ELF-1 (cell line): ENCODE results near the gene PARVA.

Source experiments
- DNase-seq: peaks from one replicate; pipeline ENCODE4 v3.0.0-alpha.2; 2016; ENCODE audit warnings: low read depth, low spot score

Gene PARVA

GRCh38 chr11:12403122-12403996 is 26.0 kb downstream of the PARVA start:
- no peak for DNase-seq

DNA sequence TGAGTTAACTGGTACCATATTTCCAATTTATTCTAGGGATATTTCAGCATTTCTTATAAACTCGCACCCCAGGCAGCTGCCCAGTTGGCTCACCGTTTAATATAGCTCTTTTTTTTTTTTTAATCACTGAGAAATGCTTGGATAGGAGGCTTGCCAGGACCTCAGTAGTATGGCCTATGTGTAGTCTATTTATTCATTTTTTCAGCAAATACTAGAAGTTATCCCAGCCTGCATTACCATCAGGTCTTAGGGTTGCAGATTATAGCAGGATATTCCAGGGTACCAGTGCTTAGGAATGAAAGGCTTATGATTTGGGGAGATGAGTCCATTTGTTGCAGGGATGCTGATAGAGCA is 26.6 kb downstream of the PARVA start:
- DNase-seq, result no peak

DNA sequence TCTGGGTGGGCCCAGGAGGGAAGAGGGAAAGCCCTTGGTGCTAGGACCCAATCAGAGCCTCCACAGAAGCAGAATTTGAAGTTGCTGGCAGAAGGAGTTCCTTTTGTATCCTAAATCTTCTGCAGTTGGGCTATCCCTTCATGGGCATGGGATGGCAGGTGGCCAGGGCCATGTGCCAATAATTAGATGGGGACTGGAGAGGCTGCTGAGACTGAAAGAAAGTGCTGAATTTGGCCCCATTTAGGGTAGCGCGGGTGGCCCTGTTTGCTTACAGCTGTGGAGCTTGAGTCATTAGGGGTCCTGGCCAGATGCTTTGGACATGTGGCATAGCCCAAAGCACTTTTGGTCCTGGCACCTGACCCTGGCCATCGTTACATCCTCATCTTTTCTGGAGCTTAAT is 27.1 kb downstream of the PARVA start:
- DNase-seq, result no peak

- no peak for DNase-seq
Observed at GRCh38 chr11:12408156-12408770, 30.9 kb downstream of the PARVA start.

GRCh38 chr11:12409621-12410005 is 32.2 kb downstream of the PARVA start:
- DNase-seq, result no peak

GRCh38 chr11:12410006-12410728 is 32.8 kb downstream of the PARVA start:
- DNase-seq, result peak; percentile 62

GRCh38 chr11:12411393-12411792 is 34.0 kb downstream of the PARVA start:
- no peak for DNase-seq

DNA sequence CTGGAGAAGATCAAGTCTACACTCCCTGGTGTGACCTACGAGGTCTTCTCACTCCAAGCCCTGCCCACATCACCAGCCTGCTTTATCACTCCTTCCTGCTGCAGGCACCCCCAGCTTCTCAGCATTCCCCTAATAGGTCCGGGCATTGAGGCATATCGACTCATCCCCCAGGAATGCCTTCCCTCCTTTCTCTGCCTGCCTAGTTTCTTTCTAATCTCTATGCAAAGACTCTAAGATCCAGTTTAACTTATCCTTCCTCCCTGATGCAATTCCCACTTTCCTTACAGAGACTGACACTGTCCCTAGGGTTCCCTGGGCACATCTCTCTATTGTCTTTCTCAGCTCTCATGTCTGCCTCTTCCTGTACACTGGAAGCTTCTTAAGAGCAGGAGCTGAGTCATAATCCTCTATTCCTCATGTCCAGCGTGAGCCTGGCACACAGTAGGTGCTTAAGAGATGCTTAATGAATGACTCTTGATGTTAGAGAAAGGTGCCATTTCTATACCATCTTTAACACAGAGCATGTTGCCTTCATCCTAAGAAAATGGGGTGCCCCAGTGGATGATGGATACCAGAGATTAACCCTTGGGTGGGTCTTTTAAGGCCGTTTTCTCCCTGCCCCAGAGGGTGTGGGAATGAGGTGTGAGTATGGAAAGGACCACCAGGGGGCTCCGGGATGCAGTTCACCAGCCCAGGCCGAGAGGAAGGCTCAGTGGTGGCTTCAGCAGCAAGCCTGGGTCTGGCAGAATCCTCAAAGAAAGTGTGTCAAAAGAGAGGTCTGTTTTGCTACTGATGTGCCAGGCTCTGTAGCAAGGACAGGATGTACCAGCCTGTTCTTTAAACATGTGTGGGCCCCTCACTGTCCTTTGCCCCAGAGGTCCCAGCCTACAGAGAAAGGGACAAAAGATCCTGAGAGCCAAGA is 34.7 kb downstream of the PARVA start:
- DNase-seq, result peak; percentile 91

GRCh38 chr11:12413141-12414052 is 36.0 kb downstream of the PARVA start:
- DNase-seq, result no peak

DNA sequence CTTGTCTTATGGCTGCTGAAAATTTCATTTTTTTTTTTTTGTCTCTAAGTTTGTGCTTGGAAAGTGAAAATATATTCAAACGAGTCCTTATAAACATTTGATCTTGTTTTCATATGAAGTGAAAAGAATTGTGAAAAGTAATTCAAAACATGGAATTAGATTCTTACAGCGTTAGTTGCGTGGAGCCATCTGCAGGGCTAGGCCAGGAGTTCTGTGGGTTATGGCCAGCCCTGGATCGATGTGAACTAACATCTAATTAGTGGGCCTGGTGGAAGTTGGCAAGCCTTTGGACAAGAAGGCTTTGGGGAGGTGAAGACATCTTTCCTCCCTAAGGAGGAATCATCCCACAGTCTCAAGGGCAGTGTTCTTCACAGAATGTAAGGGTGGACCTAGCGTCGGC is 37.2 kb downstream of the PARVA start:
- no peak for DNase-seq

- no peak for DNase-seq
Observed at GRCh38 chr11:12415342-12415966, 38.1 kb downstream of the PARVA start.

GRCh38 chr11:12416552-12416951 is 39.2 kb downstream of the PARVA start:
- DNase-seq, result no peak

GRCh38 chr11:12417691-12418611 is 40.6 kb downstream of the PARVA start:
- DNase-seq, result peak; percentile 75

DNA sequence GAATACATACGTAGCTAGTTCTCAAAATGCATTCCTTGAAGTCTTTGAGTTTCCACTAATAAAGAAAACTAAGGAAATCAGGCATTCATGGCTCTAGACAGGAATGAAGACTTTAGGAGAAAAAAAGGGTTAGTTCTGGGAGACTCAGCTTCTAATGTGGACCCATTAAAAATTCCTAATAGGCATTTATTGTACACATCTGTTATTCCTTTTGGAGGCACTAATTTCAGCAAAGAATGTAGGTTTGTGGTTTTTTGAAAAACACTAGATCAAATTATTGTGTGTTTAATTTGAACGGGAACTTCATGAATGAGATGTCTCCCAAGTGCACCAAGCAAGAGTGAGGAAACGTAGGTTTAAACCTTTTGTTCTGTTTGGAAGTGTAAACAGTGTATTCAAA is 42.7 kb downstream of the PARVA start:
- DNase-seq, result no peak

DNA sequence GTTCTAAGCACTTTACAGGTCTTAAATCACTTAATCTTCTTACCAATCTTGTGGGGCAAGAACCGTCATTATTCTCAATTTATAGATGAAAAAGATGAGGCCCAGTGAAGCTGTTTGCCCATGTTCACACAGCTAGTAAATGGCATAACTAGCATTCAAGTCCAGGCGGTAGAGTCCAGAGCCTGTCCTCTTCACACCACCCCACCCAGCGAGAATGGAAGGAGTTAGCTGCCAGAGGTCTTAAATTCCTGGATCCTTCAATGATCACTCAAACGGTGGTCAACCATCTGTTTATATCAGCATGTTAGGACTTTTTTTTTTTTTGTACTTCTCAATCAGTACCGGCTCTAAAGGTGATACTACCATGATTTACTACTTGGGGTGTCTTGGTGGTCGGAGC is 43.3 kb downstream of the PARVA start:
- no peak for DNase-seq

DNA sequence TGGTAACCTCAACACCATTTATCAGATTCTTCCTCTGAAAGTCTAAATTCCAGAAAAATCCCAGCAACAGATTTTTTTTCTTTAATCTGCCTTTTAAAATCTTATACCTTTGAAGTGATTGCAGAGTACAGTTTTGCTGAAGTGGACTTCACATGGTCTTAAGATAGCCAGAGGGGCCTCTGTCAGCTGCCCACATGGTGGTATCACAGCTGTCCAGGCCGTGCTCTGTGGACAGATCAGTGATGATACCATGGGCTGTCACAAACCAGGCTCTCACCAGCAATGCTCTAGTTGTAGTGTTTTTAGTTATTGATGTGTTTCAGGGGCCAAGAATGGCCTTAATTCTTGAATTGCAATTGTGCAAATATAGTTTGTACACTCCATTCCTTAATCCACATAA is 44.0 kb downstream of the PARVA start:
- DNase-seq, result no peak

DNA sequence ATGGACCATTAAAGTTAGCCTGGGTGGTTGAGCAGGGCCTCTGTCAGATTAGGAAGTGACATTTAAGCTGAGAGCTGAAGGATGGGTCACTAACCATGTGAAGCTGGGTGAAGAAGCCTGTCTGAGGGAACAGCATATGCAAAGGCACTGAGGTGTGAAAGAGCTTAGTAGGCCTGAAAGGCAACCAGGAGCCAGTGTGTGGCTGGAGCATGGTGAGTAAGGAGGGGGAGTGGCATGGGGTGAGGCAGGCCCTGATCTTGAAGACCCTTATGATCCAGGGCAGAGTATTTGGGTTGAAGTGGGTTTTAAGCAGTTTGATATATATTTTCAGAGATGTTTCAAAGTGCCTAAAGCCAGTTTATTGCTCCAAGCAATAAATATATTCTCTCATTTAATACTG is 48.8 kb downstream of the PARVA start:
- DNase-seq, result no peak

DNA sequence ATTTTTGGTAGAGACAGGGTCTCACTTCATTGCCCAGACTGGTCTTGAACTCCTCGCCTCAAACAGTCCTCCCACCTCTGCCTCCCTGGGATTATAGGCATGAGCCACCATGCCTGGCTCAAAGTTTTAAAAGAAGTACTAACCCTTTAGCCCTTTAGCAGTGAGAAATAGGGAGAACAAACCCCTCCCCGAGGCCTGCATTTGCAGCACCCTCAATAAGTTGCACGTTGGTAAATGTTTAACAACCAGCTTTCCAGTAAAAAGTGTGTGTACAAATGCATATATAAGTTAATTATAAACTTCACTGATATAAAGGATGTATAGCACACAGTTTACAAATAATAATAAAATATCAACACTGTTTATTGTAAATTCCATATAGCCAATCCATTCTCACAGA is 51.8 kb downstream of the PARVA start:
- DNase-seq, result no peak

- no peak for DNase-seq
Observed at GRCh38 chr11:12430351-12430750, 53.0 kb downstream of the PARVA start.
